ENCODE results near the gene BUD13. TPM values are rescaled to one million over a fixed set of nuclear protein-coding genes. Genes with fewer than 3 reads are reported as not detected.
A peak's percentile ranks its signal among the peaks of the same experiment; 100 is the strongest.

The BUD13 gene
- total RNA-seq, 2 donors from 2014 or later, result 8.9 to 15.8 TPM

DNA sequence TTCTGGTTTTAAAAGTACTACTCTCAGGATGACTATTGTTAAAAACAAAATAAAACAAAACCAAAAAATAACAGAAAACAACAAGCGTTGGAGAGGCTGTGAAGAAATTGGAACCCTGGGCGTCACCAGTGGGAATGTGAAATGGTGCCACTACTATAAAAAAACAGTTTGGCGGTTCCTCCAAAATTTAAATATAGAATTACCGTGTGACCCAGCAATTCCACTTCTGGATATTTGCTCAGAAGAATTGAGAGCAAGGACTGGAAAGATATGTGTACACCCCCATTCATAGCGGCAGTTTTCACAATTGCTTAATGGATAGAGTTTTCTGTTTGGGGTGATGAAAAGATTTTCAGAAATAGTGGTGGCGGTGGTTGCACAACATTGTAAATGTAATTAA lies 41.7 kb upstream of the BUD13 start:
- Histone ChIP-seq H3K4me1 (peaks cover 19% of the 10 kb centered on the region), H3K9me3 (no peaks in the 10 kb centered on the region), H3K27me3 (no peaks in the 10 kb centered on the region), H3K4me3 (no peak overlapping the region), H3K36me3 (replicated peaks in 1 of 2; ENCODE audit: insufficient read depth in 1 of 2, low read depth in 2 of 2) (no peaks in the 10 kb centered on the region), H3K27ac (no peak overlapping the region)
- DNase-seq (no peak), ATAC-seq (no peak)
- 84 to 91% methylated on average over 6 of the region's 6 CpGs for WGBS, 2 donors
- intact Hi-C loops (cut with DNase I), result no loop called here
- TF ChIP-seq, protein P1, sequence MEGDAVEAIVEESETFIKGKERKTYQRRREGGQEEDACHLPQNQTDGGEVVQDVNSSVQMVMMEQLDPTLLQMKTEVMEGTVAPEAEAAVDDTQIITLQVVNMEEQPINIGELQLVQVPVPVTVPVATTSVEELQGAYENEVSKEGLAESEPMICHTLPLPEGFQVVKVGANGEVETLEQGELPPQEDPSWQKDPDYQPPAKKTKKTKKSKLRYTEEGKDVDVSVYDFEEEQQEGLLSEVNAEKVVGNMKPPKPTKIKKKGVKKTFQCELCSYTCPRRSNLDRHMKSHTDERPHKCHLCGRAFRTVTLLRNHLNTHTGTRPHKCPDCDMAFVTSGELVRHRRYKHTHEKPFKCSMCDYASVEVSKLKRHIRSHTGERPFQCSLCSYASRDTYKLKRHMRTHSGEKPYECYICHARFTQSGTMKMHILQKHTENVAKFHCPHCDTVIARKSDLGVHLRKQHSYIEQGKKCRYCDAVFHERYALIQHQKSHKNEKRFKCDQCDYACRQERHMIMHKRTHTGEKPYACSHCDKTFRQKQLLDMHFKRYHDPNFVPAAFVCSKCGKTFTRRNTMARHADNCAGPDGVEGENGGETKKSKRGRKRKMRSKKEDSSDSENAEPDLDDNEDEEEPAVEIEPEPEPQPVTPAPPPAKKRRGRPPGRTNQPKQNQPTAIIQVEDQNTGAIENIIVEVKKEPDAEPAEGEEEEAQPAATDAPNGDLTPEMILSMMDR (IDR thresholded peaks at IDR 0.05), result no peak
- TF ChIP-seq POLR2A (IDR thresholded peaks at IDR 0.05), result no peak

DNA sequence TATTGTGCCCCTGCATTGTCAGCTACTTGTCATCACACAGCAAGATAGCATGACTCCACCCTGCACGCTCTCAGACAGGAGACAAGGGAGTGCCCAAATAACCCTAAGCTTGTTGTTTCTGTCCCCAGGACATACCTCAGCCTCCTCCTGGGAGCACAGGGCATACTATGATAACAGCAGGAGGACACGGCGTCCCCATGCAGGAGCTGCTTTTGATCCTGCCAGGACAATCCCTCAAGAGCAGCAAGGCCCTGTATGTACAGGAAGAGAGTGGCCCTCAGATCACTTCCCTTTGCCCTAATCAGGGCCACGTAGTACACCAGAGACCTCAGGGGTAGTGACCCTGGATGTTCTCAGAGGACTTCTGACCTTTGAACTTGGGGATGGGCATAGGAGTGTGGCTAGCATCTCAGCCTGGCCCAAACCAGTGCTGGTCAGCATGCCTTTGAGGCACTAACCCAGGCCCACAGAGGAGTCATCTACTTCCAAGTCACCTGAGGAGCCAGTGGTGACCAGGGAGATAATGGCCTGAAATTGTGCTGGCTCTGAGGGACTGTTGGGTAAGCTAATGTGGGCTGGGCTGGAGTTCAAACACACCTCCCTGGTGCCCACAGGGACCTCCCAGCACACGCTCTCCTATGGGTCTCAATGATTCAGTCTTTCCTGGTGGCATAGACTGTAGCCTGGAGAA lies 41.1 kb upstream of the BUD13 start:
- intact Hi-C loops (cut with DNase I), result no loop called here
- DNase-seq, result no peak
- Histone ChIP-seq H3K9me3 (no peaks in the 10 kb centered on the region), H3K4me1 (peaks cover 25% of the 10 kb centered on the region), H3K4me3 (no peak overlapping the region), H3K27ac (no peak overlapping the region), H3K36me3 (replicated peaks in 1 of 2; ENCODE audit: insufficient read depth in 1 of 2, low read depth in 2 of 2) (no peaks in the 10 kb centered on the region), H3K27me3 (no peaks in the 10 kb centered on the region)
- TF ChIP-seq, protein P1 (IDR thresholded peaks at IDR 0.05), result no peak
- TF ChIP-seq POLR2A (IDR thresholded peaks at IDR 0.05), result no peak
- 69 to 72% methylated on average over 4 to 5 of the region's 5 CpGs for WGBS, 2 donors
- ATAC-seq, result no peak

DNA sequence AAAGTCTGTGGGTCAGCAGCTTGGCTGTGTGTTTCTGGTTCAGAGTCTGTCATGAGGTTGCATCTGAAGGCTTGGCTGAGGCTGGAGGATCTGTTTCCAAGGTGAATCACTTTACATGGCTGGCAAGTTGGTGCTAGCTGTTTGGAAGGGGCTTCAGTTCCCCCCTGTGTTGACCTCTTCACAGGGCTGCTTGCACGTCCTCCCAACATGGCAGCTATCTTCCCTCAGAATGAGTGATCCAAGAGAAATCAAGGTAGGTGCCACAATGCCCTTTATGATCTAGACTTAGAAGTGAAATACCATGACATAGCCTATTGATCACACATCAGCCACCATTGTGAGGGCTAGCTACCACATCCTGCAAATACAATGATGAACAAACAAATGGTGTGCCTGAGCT lies 40.4 kb upstream of the BUD13 start:
- ATAC-seq, result no peak
- Histone ChIP-seq H3K27ac (no peak overlapping the region), H3K4me3 (no peak overlapping the region), H3K4me1 (peaks cover 32% of the 10 kb centered on the region), H3K9me3 (no peaks in the 10 kb centered on the region), H3K27me3 (no peaks in the 10 kb centered on the region), H3K36me3 (replicated peaks in 1 of 2; ENCODE audit: insufficient read depth in 1 of 2, low read depth in 2 of 2) (no peaks in the 10 kb centered on the region)
- intact Hi-C loops (cut with DNase I), result no loop called here
- TF ChIP-seq POLR2A (IDR thresholded peaks at IDR 0.05), result no peak
- TF ChIP-seq, protein P1 (IDR thresholded peaks at IDR 0.05), result no peak
- 100% methylated on average over 1 of the region's 1 CpG for WGBS, 2 donors
- DNase-seq, result no peak

DNA sequence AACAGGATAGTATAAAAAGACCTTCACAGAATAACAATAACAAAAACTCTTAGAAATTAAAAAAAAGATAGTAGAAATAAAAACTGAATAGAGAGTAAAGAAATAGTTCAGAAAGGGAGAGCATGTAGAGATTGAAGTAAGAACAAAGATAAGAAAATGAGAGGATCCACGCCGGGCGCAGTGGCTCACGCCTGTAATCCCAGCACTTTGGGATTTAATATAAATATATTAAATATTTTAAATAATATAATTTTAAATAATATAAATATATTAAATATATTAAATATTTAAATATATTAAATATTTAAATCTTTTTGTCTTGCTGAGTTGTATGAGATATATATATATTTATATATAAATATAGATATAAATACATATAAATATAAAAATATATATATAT lies 39.3 kb upstream of the BUD13 start:
- no peak overlapping the region for H3K4me3 ChIP-seq
- WGBS, 2 donors, result 95 to 100% methylated on average over 4 of the region's 4 CpGs
- peaks cover 43% of the 10 kb centered on the region for H3K4me1 ChIP-seq
- no peaks in the 10 kb centered on the region for H3K9me3 ChIP-seq
- H3K27ac ChIP-seq, result no peak overlapping the region
- intact Hi-C loops (cut with DNase I), result no loop called here
- no peaks in the 10 kb centered on the region for H3K36me3 ChIP-seq (replicated peaks in 1 of 2; ENCODE audit: insufficient read depth in 1 of 2, low read depth in 2 of 2)
- H3K27me3 ChIP-seq, result no peaks in the 10 kb centered on the region
- DNase-seq (no peak), ATAC-seq (no peak)
- no peak for TF ChIP-seq POLR2A (IDR thresholded peaks at IDR 0.05)
- TF ChIP-seq, protein P1 (IDR thresholded peaks at IDR 0.05), result no peak

DNA sequence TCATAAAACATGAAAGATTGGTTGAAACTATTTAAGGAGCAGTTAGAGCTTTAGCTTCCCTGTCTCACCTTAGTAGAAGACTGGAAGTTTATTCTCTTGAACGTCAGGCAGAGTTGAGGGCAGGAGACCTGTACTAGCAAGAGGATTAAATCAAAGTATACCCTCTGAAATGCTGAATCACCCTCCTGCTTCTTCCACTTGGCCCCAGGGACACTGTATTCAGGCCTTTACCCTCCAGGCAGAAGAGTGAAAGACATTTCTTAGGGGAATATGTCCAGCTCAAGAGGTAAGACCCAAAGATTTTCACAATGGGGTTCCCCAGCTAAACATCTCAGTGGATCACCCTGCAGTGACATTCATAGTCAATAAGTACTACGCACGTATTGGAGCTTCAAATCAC lies 38.4 kb upstream of the BUD13 start:
- Histone ChIP-seq H3K27me3 (no peaks in the 10 kb centered on the region), H3K4me3 (no peak overlapping the region), H3K9me3 (no peaks in the 10 kb centered on the region), H3K27ac (peak overlapping the region in 1 of 4 donors; percentile 31), H3K36me3 (replicated peaks in 1 of 2; ENCODE audit: insufficient read depth in 1 of 2, low read depth in 2 of 2) (no peaks in the 10 kb centered on the region), H3K4me1 (peaks cover 51% of the 10 kb centered on the region)
- 74 to 81% methylated on average over 3 of the region's 3 CpGs for WGBS, 2 donors
- ATAC-seq, result no peak
- intact Hi-C loops (cut with DNase I), result no loop called here
- TF ChIP-seq POLR2A (IDR thresholded peaks at IDR 0.05), result no peak
- TF ChIP-seq, protein P1 (IDR thresholded peaks at IDR 0.05), result no peak
- no peak for DNase-seq

Measured in body of pancreas (tissue), 4 donors.